GM19463 (cell line): ENCODE data around the gene SLC7A4.
"Not testable (repeated sequence)": the region's sequence is repeated elsewhere in the genome, so short reads cannot be mapped to it uniquely, and the experiment has no call there.

Experiments used
- ATAC-seq: cut with Tn5 transposase; IDR thresholded peaks from one replicate; pipeline ENCODE4 v1.9.1; 2021; ENCODE audit warnings: mild to moderate bottlenecking, moderate library complexity; ENCODE audit not compliant: unreplicated experiment

Gene SLC7A4, protein sequence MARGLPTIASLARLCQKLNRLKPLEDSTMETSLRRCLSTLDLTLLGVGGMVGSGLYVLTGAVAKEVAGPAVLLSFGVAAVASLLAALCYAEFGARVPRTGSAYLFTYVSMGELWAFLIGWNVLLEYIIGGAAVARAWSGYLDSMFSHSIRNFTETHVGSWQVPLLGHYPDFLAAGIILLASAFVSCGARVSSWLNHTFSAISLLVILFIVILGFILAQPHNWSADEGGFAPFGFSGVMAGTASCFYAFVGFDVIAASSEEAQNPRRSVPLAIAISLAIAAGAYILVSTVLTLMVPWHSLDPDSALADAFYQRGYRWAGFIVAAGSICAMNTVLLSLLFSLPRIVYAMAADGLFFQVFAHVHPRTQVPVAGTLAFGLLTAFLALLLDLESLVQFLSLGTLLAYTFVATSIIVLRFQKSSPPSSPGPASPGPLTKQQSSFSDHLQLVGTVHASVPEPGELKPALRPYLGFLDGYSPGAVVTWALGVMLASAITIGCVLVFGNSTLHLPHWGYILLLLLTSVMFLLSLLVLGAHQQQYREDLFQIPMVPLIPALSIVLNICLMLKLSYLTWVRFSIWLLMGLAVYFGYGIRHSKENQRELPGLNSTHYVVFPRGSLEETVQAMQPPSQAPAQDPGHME

DNA sequence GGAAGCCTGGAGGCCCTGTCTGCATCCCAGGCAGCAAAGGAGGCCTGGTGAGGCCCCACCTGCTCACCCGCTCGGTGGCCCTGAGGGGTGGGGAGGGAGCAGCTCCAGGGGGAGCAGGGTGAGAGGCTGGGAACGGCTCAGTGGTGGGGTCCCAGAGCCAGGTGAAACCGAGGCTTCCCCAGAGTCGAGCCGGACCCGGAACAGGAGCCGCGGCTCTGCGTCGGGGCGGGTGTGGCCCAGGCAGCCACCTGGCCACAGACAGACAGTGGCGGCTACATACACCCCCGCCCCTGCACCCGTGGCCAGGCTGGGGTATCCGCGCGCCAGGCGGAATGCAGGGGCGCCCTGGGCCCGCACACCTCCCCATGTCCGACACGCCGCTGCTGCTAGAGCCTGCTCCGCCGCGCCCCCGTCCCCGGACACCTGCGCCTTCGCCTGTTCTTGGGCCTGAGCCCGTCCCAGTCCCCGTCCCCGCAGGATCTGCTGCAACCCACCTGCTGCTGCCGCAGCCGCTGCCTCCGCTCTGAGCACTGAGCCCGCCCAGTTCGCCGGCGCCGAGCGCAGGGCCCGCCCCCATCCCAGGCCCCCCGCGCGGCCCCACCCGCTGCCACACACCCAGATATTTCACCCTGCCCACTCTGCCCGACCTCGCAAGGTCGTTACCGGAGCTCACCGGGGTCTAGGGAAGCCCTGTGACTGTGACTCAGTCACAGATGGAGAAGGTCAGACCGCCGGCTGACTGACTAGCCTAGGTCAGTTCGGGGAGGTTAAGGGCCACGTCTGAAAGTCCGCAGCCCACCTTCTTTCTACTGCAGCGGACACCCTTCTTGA is at the start of gene SLC7A4:
Gene SLC7A4 (minus strand): TSS at position 525 of the 831 bp plus-strand sequence. CDS start 749 bp downstream, outside the sequence.
- ATAC-seq, result no peak

DNA sequence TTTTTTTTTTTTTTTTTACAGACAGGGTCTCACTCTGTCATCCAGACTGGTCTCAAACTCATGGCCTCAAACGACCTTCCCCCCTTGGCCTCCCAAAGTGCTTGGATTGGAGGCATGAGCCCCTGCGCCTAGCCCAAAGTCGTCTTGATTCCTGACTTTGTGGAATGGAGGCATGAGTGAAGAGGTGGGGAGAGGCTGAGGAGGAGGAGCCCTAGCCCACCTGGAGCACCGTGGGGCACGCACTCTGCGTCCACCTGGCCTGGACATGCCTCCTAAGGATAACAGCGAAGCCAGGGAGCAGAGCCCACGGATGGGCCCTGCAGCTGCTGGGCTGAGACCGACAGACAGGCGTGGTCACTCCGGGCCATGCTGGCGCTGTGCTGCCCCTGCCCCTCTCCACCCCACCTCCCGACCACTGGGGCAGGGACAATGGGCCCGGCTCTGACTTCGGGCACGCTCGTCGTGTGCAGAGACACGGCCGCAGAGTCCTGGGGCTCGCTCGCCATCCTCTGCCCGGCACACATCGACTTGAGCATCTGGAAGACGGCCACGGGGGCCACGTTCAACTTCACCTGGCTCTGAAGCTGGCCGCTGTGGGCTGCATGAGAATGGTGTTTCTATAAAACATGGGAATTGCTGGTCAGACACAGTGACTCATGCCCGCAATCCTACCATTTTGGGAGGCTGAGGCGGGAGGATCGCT is 48.2 kb upstream of the SLC7A4 start:
- no peak for ATAC-seq

DNA sequence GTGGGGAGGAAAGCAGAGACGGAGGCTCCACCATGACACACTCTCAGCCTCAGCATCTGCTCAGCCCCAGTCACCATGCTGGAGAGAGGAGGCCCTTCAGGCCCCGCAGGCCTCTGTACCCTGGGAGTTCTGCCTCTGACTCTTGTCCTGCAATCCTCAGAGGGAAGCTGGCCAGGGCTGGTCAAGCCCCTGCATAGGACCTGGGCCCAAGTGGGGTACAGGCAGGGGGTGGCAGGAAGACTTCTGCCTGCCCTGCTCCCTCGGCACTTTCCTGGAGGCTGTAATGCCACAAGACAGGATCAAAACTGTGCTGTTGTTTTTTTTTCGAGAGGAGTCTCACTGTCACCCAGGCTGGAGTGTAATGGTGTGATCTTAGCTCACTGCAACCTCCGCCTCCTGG is 47.1 kb upstream of the SLC7A4 start:
- ATAC-seq, result no peak

DNA sequence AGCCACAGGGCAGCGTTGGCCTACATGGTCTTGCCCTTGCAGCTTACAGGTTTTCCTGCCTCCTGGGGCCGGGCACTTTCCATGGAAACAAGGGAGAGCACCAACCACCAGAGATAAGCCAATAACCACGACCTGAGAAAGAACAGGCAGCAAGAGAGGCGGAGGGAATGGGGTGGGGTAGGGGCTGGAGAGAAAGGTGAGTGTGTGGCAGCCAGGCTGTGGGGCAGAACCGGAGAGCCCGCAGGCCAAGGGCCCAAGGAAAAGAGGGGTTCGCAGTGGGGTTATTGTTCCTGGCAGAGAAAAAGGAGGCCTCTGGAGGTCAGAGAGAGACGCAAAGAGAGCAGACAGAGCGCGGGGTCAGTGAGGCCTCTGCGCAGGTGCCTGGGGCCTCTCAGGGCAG is 46.6 kb upstream of the SLC7A4 start:
- no peak for ATAC-seq

DNA sequence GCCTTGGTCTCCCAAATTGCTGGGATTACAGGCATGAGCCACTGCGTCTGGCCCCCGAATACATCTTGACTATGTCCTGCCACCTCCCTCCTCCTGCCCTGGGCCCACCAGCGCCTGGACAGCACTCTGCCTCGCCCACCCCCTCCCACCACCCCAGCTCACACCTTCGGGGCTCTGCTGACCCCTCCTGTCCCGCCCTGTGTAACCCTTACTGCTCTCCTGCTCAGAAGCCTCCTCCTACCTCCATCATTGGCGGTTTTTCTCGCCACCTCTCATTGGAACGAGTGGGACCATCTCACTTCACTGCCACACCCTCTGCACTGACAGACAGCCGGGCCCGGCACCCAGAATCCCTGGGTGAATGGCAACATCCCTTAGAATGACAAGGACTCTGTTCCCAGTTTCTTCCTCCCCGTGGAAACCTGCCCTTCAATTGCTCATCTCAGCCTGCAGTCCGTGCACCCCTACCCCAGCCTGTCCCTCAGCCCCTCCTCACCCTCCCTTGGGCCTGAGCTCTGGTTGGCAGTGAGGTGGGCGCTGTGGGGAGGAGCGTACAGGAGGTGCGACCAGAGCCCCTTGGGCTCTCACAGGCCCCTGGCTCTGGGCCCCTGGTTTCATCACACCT is 45.6 kb upstream of the SLC7A4 start:
- no peak for ATAC-seq

DNA sequence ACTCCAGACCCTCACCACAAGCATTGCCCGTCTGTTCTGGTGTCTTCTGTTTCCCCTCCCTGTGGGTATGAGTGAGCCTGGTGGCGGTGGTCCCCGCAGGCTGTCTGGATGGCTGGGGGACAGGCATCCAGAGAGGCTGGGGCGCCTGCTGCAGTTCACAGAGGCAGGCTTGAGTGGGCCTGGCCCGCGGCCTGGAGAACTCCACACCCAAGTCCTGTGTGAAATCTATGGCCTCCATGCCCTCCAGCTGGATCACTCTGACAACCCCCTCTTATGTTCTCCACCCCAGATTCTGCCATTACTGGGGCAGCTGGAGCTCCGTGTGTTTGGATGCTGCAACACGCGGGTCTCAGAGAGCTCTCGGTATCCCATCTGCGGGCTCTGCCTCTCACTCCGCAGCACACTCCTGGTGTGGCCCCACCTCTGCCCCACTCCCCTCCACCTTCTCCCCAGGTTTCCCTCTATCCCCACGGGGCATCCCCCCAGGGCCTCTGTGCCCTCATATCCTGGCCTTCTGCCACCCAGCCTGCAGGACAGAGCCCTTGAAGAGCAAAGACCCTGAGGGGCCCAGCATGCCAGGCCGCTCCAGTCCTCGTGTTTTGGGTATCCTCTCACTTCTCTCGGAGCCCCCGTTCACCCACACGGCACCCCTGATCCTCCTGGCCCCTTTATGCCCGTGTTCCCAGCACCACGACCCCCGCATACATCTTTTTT is 44.7 kb upstream of the SLC7A4 start:
- ATAC-seq, result no peak

DNA sequence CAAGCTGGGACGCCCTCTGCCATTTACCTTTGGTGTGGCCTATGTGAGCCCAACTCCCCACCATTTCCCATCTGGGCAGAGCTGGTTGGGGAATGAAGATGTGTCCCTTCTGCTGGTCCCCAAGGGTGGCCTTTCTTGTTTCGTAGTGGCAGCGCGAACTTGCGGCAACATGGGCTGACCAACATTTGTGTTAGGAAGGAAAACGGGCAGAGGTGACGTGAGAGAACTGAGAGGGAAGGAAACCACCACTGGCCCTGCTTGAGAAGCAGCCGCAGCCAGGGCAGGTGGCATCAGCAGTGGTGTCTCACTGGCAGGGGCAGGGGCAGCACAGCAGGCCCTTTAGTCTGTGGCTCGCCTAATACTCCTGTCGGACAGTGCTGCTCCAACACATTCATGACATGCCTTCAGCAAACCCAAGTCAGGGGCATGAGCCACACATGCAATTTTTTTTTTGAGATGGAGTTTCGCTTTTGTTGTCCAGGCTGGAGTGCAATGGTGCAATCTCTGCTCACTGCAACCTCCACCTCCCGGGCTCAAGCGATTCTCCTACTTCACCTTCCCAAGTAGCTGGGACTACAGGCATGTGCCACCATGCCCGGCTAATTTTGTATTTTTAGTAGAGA is 43.3 kb upstream of the SLC7A4 start:
- ATAC-seq, result no peak

DNA sequence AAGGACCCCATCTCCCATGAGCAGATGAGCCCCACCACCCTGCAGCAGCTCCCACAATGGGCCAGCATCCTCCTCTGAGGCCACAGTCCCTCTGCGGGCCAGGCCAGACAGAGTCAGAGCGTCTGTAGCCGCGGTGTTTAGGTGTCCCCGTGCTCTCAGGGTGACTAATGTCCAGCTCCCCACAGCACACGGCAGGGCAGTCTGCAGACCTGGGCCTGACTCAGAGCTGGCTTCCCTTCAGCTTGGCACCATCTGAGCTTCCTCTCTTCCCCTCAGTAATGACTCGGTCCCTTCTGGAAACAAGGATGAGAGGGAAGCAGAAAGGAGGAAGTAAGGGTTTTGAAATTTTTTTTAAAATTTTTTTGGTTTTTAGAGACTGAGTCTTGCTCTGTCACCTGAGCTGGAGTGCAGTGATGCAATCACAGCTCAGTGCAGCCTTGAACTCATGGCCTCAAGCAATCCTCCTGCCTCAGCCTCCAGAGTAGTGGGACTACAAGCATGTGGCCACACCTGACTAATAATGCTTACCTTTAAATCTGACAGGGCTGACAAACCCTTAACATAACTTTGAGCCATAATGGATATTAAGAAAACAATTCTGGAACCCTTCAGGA is 41.8 kb upstream of the SLC7A4 start:
- ATAC-seq, result no peak

DNA sequence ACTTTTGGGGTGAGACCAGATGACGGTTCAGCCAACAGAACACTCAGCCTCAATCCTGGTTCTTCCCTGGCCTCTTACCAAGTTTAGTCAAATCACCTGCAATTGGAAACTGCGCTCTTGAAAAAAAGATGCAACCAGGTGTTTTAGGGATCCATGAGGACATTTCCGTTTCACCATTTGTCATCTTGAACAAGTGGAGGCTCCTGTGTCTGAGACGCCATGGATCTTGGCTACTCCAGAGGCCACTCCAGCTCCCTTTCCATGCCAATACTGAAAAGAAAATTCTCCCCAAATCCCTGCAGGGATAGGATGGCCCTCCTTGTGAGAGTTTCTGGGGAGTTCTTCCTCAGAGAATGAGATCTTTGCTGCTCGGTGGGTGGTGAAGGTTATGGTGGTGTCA is 41.1 kb upstream of the SLC7A4 start:
- no peak for ATAC-seq

DNA sequence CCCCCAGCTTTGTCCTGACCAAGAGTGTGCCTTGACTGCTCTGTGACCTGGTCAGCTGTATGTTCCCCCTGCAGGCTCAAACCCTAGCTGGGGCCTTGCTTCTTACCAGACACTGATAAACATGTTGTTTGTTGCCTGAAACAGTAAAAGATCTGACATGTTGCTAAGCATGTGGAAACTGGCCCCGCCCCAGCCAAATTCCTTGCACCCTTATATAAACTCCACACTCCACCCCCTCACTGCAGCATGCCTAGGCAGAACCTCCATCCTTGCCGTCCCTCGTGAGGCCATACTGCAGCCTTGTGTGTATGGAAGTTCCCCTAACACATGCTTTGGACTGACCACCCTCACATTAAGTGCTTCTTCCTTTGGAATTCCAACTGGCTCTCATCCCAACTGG is 40.7 kb upstream of the SLC7A4 start:
- no peak for ATAC-seq

DNA sequence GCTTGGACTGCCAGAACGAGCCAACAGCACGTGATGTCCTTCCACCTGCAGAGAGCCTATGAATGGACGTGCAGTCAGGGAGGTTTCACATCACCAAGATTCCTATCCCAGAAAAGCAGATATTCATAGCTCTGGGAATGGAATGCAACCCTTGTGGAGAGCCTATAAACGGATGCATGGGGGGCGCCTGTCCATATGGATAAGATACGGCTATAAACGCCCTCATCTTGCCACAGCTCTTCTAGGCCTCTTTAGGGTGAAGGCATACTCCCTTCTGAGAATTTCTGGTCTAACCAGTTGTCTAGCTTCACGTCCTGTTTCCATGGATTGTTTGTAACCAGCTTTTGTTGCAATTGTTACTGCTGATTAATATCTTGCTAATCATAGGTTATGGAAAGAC is 39.4 kb upstream of the SLC7A4 start:
- not testable (repeated sequence) for ATAC-seq

DNA sequence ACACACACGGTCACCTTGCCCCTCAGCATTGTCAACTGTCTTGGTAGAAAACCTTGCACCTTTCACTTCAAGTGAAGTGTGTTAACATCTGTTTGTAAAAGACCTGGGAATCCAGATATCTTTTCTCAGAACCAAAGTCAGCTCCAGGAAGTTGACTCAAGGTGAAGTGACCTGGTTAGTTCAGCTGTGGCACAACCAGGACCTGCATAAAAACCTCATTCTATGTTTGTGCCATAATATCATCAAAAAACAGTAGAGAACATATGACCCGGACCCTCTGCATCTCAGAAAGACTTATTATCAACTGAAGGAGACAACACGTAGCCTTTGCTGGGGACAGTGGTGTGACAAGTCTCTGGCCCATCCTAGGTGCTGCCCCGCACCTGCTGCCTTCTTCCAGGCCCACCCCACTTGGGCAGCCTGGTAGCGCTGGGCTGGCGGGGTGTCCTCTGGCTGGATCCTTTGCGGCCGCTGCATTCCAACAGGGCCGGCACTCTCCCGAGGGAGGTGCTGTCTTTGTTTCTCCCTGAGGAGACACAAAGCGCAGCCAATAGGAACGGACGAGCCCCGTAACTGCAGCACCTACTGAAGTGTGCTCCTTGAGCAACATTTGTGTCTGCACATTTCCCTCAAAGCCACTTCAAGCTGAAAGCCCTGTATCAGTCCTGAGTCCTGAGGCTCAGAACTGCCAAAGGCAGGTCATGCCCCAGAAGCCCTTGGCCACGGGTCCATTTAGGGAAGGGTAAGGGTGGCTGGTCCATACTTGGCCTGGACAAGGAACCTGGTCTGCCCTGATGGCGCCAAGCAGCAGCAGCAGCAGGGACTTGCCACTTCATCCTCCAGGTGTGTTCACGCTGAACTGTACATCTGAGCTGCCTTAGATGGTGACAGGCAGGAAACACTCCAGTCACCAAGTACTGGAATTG is 38.6 kb upstream of the SLC7A4 start:
- no peak for ATAC-seq

DNA sequence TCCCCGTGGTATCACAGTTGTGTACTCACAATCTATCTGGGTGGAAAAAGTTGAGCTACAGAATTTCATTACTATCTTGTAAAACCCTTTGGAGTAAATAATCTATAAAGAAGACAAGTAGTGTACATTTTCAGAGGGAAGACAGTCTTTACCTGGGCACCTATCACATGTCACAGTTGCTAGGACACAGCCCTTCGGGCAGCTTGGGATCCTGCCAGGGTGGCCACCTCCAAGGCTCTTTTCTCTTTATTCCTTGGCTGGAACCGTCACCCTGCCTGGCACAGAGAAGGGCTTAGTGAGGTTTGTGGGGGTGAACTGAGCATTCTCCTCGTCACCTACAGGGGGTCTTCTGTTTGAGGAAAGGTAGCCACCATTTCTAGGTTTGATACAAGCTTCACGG is 37.0 kb upstream of the SLC7A4 start:
- no peak for ATAC-seq

DNA sequence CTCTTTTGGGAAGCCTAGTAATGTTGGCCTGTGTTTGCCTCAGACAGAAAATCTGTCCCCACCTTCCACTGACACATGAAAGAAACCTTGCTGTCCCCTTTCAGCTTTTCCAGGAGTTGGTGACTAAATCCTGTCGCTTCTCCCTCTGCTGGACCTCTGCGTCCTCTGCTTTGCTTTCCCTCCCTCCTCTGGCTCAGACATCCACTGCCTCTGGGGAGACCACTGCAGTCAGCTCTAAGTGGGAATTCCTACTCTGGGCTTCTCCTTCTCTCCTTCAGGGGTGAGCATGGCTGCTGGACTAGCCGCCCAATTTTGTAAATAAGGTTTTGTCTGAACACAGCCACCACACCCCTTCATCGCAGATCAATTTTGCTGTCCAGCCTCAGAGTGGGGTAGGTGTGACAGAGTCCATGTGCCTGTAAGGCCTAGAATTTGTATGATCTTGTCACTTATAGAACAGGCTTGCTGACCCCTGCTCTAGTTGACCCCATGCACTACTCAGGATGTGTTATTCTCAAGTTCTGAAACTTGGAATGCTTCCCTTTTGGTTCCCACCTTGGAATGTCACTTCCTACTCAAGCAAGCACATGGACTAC is 36.4 kb upstream of the SLC7A4 start:
- ATAC-seq, result no peak

DNA sequence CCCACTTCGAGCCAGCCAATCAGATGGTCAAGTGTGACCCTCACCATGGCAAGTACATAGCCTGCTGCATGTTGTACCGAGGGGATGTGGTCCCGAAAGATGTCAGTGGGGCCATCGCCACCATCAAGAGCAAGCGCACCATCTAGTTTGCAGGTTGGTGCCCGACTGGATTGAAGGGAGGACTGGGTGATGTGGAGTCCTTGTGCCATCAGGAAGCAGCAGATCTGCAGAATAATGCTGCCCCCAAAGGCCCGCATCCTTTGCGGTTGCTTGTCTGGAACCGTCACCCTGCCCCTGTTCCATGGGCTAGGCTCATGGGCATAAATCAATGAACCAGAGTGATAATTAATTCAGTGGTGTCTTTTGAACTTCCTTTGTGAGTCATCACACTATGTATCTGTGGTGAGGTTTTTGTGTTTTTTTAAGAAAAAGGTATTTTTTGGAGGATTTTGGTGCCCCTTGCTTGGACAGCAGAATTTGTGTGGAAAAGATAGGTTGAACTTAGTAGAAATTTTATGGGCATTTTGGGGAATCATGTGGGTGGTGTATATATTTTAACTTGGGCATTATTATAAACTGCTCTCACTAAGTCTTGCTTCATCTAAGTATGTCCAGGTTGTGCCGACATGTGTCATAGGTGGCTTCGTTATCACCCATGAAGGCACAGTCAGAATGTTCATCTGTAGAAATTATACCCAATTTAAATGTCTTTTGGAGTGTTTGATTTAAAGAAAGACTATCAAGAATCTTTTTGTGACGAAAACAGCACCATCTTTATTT is 35.7 kb upstream of the SLC7A4 start:
- ATAC-seq, result no peak

DNA sequence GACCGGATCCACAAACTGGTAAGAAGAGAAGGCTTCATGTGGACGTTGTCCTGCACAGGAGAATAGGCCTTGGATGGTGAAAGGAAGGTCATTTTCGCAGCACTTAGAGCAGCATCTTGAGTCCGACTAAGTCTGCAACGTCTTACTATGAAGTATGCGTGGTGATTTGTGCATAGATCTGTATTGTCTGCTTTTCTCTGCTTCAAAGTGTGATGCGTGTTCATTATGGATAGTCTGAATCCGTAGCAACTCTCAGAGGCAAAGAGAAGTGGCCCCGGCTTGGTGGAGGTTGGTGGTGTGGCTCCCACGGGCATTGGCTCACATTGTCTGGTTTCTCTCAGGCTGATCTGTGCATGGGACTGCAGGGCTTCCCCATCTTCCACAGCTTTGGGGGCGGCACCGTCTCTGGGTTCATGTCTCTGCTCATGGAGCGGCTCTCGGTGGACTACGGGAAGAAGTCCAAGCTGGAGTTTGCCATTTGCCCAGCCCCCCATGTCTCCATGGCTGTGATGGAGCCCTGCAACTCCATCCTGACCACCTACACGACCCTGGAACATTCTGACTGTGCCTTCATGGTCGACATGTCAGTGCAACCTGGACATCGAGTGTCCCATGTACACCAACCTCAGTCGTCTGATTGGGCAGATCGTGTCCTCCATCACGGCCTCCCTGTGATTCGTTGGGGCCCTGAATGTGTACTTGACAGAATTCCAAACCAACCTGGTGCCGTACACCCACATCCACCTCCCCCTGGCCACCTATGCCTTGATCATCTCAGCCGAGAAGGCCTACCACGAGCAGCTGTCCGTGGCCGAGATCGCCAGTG is 34.9 kb upstream of the SLC7A4 start:
- ATAC-seq, result no peak
